ENCODE results near the gene ISCA2.

ISCA2 gene

DNA sequence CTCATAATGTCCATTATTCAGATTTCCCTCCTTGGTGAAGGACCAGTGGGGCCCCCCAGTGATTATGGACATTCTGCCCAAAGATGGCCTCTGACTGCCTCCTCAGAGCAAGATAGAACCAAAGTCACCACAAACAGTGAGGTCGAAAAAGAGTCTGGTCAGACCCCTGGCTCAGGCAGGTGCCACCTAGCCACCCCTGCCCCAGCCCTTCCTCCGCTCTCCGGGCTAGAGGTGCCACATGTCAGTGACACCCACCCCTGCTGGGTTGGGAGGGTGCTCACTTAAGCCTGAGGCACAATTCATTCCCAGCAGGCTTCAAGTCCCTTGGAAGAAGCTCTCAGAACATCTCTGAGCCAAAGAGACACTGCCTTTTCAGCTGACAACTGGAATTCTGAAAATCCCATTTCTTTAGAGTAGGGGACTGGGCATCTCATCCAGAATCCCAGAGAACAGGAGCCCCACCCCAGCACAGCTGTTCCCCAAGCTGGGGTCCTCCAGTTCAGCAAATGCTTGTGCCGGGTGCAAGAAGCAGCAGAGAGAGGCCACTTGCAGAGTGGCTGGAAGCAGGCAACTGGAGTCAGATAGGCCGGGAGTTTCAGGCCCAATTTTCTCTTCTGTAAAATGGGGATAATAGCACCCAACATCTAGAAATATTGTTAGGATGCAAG, 50.3 kb downstream of the ISCA2 start:
- H3K4me3 ChIP-seq (ENCODE audit: low read length): no peak overlapping the region
- DNase-seq (ENCODE audit: low read depth, low spot score): no peak

DNA sequence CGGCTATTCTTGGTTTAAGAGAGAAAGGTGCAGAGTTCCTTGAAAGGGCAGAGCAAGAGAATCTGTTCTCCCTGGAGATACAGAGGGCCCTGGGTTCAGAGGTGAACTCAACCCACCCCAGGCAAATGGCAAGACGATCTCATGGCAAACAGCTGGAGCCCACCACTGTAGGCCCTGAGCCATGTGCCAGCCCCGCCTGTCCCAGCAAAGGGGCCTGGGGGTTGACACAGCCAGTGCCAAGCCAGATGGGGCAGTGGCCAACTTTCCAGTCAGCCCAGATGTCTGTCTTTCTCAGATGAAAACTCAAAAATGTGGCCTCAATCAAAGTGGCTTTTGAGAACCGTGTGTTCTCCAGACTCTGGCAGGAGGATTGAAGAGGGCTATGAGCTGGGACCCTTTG, 51.8 kb downstream of the ISCA2 start:
- DNase-seq (ENCODE audit: low read depth, low spot score): no peak
- no peak overlapping the region for H3K4me3 ChIP-seq (ENCODE audit: low read length)

DNA sequence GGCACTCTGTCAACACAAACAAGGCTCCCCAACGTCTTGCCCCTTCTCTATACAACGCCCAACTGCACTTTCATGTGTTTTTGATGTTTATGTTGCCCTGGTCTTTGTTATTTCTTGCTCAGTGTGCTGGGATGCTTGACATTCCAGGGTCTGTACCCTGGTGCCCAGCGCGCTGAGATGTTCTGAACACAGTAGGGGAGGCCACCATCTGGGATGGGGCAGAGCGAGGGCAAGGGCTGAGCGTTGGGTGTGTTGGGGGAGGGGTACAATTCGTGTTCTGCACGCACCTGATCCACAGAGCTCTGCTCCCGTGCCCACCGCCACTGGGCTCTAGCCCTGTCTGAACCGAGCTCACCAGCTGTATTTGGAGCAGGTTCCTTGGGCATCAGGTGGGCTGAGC, 52.9 kb downstream of the ISCA2 start:
- no peak for DNase-seq (ENCODE audit: low read depth, low spot score)
- no peak overlapping the region for H3K4me3 ChIP-seq (ENCODE audit: low read length)

Measured in Jurkat, Clone E6-1 (cell line).